Loucy (cell line): Measurements from ENCODE around the gene ME3.

Source experiments
- H2AFZ ChIP-seq: fragments of 200-600 bp; sonication (generic); 2 replicates; pipeline ENCODE4 v1.6.0; 2016; ENCODE audit warnings: antibody characterized with exemption, mild to moderate bottlenecking, low read length, moderate library complexity
- H3F3A ChIP-seq: fragments of 200-600 bp; 2 replicates; pipeline ENCODE4 v1.6.0; 2016; ENCODE audit warnings: antibody characterized with exemption, low read depth, mild to moderate bottlenecking
- H3K27me3 ChIP-seq: fragments of 200-600 bp; sonication (generic); 2 replicates; pipeline ENCODE4 v1.6.1; 2014; ENCODE audit warnings: low read length, mild to moderate bottlenecking; ENCODE audit not compliant: insufficient read depth, poor library complexity, severe bottlenecking
- H3K36me3 ChIP-seq: fragments of 200-600 bp; sonication (generic); 2 replicates; pipeline ENCODE4 v1.6.1; 2016; ENCODE audit warnings: low read length; ENCODE audit not compliant: insufficient read depth
- H3K4me1 ChIP-seq: fragments of 200-600 bp; sonication (generic); 2 replicates; pipeline ENCODE4 v1.5.1; 2014; ENCODE audit warnings: low read length, mild to moderate bottlenecking; ENCODE audit not compliant: insufficient read depth, poor library complexity, severe bottlenecking
- H3K4me2 ChIP-seq: fragments of 200-600 bp; sonication (generic); 2 replicates; pipeline ENCODE4 v1.6.0; 2014; ENCODE audit warnings: antibody characterized with exemption, low read length, low read depth, mild to moderate bottlenecking; ENCODE audit not compliant: poor library complexity, severe bottlenecking
- H3K4me3 ChIP-seq: fragments of 200-600 bp; sonication (generic); 2 replicates; pipeline ENCODE4 v1.5.1; 2014; ENCODE audit warnings: low read length, mild to moderate bottlenecking, mixed read lengths; ENCODE audit not compliant: poor library complexity, severe bottlenecking
- H3K79me2 ChIP-seq: fragments of 200-600 bp; sonication (generic); 2 replicates; pipeline ENCODE4 v1.6.1; 2014; ENCODE audit warnings: low read length; ENCODE audit not compliant: insufficient read depth
- H3K9ac ChIP-seq: fragments of 200-600 bp; sonication (generic); 2 replicates; pipeline ENCODE4 v1.6.0; 2014; ENCODE audit warnings: mild to moderate bottlenecking, low read depth, low read length, moderate library complexity; ENCODE audit not compliant: poor library complexity, severe bottlenecking
- H3K9me2 ChIP-seq: fragments of 200-600 bp; sonication (generic); replicated peaks from 2 replicates; pipeline ENCODE4 v1.6.1; 2016; ENCODE audit warnings: low read depth, low read length, mixed read lengths
- H3K9me3 ChIP-seq: fragments of 200-600 bp; sonication (generic); 2 replicates; pipeline ENCODE4 v1.6.1; 2014; ENCODE audit warnings: mild to moderate bottlenecking, antibody characterized with exemption, low read length, low read depth; ENCODE audit not compliant: insufficient read depth
- H4K20me1 ChIP-seq: fragments of 200-600 bp; sonication (generic); 2 replicates; pipeline ENCODE4 v1.6.0; 2014; ENCODE audit warnings: antibody characterized with exemption, low read length, mild to moderate bottlenecking; ENCODE audit not compliant: insufficient read depth, poor library complexity, severe bottlenecking
- EZH2phosphoT487 ChIP-seq: fragments of 200-600 bp; IDR thresholded peaks from 2 replicates; pipeline ENCODE4 v1.6.1; 2018; ENCODE audit warnings: antibody characterized with exemption, mild to moderate bottlenecking, moderate library complexity, borderline replicate concordance
- TF ChIP-seq, protein P1 (sequence below): fragments of 200-600 bp; sonication (generic); conservative IDR thresholded peaks from 2 replicates; pipeline ENCODE4 v1.5.1; 2014; ENCODE audit warnings: mild to moderate bottlenecking, antibody characterized with exemption, low read length

The ME3 gene

GRCh38 chr11:86447763-86448480, 224.5 kb downstream of the ME3 start:
- Histone ChIP-seq H3K4me2 (peak overlapping the region; percentile 45), H3K79me2 (no peaks in the 10 kb centered on the region), H4K20me1 (no peaks in the 10 kb centered on the region), H2AFZ (no peak overlapping the region), H3F3A (no peaks in the 10 kb centered on the region), H3K9me3 (no peaks in the 10 kb centered on the region), H3K4me1 (peaks cover 49% of the 10 kb centered on the region), H3K9ac (no peak overlapping the region), H3K36me3 (no peaks in the 10 kb centered on the region), H3K27me3 (no peaks in the 10 kb centered on the region), H3K9me2 (no peaks in the 10 kb centered on the region), H3K4me3 (peak overlapping the region; percentile 3)
- TF ChIP-seq, protein P1, sequence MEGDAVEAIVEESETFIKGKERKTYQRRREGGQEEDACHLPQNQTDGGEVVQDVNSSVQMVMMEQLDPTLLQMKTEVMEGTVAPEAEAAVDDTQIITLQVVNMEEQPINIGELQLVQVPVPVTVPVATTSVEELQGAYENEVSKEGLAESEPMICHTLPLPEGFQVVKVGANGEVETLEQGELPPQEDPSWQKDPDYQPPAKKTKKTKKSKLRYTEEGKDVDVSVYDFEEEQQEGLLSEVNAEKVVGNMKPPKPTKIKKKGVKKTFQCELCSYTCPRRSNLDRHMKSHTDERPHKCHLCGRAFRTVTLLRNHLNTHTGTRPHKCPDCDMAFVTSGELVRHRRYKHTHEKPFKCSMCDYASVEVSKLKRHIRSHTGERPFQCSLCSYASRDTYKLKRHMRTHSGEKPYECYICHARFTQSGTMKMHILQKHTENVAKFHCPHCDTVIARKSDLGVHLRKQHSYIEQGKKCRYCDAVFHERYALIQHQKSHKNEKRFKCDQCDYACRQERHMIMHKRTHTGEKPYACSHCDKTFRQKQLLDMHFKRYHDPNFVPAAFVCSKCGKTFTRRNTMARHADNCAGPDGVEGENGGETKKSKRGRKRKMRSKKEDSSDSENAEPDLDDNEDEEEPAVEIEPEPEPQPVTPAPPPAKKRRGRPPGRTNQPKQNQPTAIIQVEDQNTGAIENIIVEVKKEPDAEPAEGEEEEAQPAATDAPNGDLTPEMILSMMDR: no peak

- peak overlapping the region; percentile 45 for H3K4me2 ChIP-seq
- H3K36me3 ChIP-seq: no peaks in the 10 kb centered on the region
- H3K79me2 ChIP-seq: no peaks in the 10 kb centered on the region
- no peaks in the 10 kb centered on the region for H3K9me3 ChIP-seq
- TF ChIP-seq, protein P1: no peak
- TF ChIP-seq EZH2phosphoT487: no peak
- H2AFZ ChIP-seq: no peak overlapping the region
- no peaks in the 10 kb centered on the region for H3K9me2 ChIP-seq
- no peaks in the 10 kb centered on the region for H4K20me1 ChIP-seq
- H3F3A ChIP-seq: no peaks in the 10 kb centered on the region
- H3K9ac ChIP-seq: no peak overlapping the region
- peak overlapping the region; percentile 6 for H3K4me3 ChIP-seq
- no peaks in the 10 kb centered on the region for H3K27me3 ChIP-seq
- peaks cover 46% of the 10 kb centered on the region for H3K4me1 ChIP-seq
Observed at GRCh38 chr11:86446924-86447285, 225.5 kb downstream of the ME3 start.

- Histone ChIP-seq H3F3A (no peaks in the 10 kb centered on the region), H3K79me2 (no peaks in the 10 kb centered on the region), H3K9ac (no peak overlapping the region), H3K27me3 (no peaks in the 10 kb centered on the region), H3K36me3 (no peaks in the 10 kb centered on the region), H3K4me3 (no peak overlapping the region), H3K4me2 (peak overlapping the region; percentile 45), H3K9me3 (no peaks in the 10 kb centered on the region), H3K9me2 (no peaks in the 10 kb centered on the region), H3K4me1 (peaks cover 42% of the 10 kb centered on the region), H4K20me1 (no peaks in the 10 kb centered on the region), H2AFZ (no peak overlapping the region)
- TF ChIP-seq, protein P1: no peak
Observed at GRCh38 chr11:86446163-86446923, 226.1 kb downstream of the ME3 start.
